Breast epithelium (tissue), 3 donors: Measurements from ENCODE around the gene SMC4.

Experiments used
- POLR2A ChIP-seq: fragments of 450-650 bp; IDR thresholded peaks from one replicate; pipeline ENCODE4 v1.6.1; 2016; ENCODE audit warnings: antibody characterized with exemption, mild to moderate bottlenecking, moderate library complexity
- POLR2AphosphoS5 ChIP-seq, 3 donors: sonication (generic); formaldehyde crosslinking; IDR thresholded peaks; one replicate each; pipeline ENCODE4 v1.6.1; 2017; ENCODE audit warnings: antibody characterized with exemption in 3 of 3
- TF ChIP-seq, protein P1 (sequence below), 3 donors: fragments of 450-650 bp; IDR thresholded peaks; one replicate each; pipeline ENCODE4 v1.5.1; 2016 to 2017; ENCODE audit warnings: antibody characterized with exemption in 3 of 3, mild to moderate bottlenecking in 3 of 3, moderate library complexity in 3 of 3

DNA sequence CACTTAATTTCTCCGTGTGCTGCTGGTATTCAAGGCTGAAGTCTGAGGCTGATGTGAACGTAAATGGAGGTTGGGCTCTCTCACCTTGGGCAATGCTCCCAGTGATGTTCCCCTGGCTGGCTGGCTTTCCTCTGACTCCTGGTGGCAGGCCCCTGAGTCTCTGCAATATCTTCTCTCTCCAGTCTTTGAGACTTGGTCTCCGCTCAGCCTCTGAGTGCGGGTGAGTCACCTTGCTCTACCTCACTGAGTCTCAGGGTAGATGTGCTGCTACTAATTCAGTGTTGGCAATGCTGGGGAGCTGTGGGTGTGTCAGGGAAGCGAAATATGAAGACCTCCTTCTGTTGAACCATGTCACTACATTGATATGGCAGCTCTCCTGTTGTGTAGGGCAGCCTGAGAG is 81.5 kb downstream of the SMC4 start:
- TF ChIP-seq, protein P1, sequence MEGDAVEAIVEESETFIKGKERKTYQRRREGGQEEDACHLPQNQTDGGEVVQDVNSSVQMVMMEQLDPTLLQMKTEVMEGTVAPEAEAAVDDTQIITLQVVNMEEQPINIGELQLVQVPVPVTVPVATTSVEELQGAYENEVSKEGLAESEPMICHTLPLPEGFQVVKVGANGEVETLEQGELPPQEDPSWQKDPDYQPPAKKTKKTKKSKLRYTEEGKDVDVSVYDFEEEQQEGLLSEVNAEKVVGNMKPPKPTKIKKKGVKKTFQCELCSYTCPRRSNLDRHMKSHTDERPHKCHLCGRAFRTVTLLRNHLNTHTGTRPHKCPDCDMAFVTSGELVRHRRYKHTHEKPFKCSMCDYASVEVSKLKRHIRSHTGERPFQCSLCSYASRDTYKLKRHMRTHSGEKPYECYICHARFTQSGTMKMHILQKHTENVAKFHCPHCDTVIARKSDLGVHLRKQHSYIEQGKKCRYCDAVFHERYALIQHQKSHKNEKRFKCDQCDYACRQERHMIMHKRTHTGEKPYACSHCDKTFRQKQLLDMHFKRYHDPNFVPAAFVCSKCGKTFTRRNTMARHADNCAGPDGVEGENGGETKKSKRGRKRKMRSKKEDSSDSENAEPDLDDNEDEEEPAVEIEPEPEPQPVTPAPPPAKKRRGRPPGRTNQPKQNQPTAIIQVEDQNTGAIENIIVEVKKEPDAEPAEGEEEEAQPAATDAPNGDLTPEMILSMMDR (IDR thresholded peaks at IDR 0.05), result no peak
- TF ChIP-seq POLR2AphosphoS5 (IDR thresholded peaks at IDR 0.05) (no peak), POLR2A (no peak)
